SK-N-SH (cell line): Measurements from ENCODE around the gene PICALM. TPM values are rescaled to one million over a fixed set of nuclear protein-coding genes. Genes with fewer than 3 reads are reported as not detected.

Experiments
- CTCF ChIA-PET: fragments of 300-600, 350-600 bp; formaldehyde crosslinking; extraction: SDS; loops from one replicate; lab custom pipeline; 2021; lab: Yijun Ruan, JAX
- POLR2A ChIA-PET: fragments of 350-600 bp; sonication (Branson Sonifier 250); formaldehyde crosslinking; extraction: SDS; loops from one replicate; lab custom pipeline; 2020; ENCODE audit warnings: antibody characterized with exemption, inconsistent platforms; lab: Yijun Ruan, JAX
- DNase-seq: peaks from one replicate; pipeline ENCODE4 v3.0.0; 2012
- H2AFZ ChIP-seq: fragments of 200-600 bp; sonication (generic); 2 replicates; pipeline ENCODE4 v1.8.1; 2016; ENCODE audit warnings: antibody characterized with exemption, mild to moderate bottlenecking, low read depth
- H3F3A ChIP-seq: fragments of 200-600 bp; sonication (generic); replicated peaks from 2 replicates; pipeline ENCODE3; 2016; ENCODE audit warnings: antibody characterized with exemption, mild to moderate bottlenecking; ENCODE audit not compliant: insufficient read depth
- H3K27ac ChIP-seq, 2 experiments: fragments of 200-500 bp in 1 of 2; fragments of 200-600 bp in 1 of 2; sonication (Bioruptor generic) in 1 of 2; sonication (generic), shearing (Covaris generic) in 1 of 2; 2 replicates each; pipeline versions ENCODE4 v1.5.1 to v1.6.1; 2014 to 2016; ENCODE audit warnings: low read depth in 2 of 2, inconsistent platforms in 1 of 2, low read length in 1 of 2, mild to moderate bottlenecking in 1 of 2, mixed read lengths in 1 of 2
- H3K27me3 ChIP-seq: fragments of 200-600 bp; sonication (generic), shearing (Covaris generic); 2 replicates; pipeline ENCODE4 v1.6.1; 2016; ENCODE audit warnings: mixed run types; ENCODE audit not compliant: insufficient read depth
- H3K36me3 ChIP-seq, 2 experiments: fragments of 200-500 bp in 1 of 2; fragments of 200-600 bp in 1 of 2; sonication (Bioruptor generic) in 1 of 2; sonication (generic) in 1 of 2; replicated peaks in 1 of 2; 2 replicates each; pipeline versions ENCODE3 to v1.5.1; 2014 to 2016; ENCODE audit warnings: low read length in 1 of 2, mild to moderate bottlenecking in 1 of 2; ENCODE audit not compliant: insufficient read depth in 2 of 2, control insufficient read depth in 1 of 2
- H3K4me1 ChIP-seq, 2 experiments: fragments of 200-500 bp in 1 of 2; fragments of 200-600 bp in 1 of 2; sonication (Bioruptor generic) in 1 of 2; sonication (generic), shearing (Covaris generic) in 1 of 2; 2 replicates each; pipeline versions ENCODE4 v1.5.1 to v1.6.1; 2014 to 2016; ENCODE audit warnings: low read depth in 1 of 2, low read length in 1 of 2, mixed run types in 1 of 2; ENCODE audit not compliant: insufficient read depth in 2 of 2, control insufficient read depth in 1 of 2
- H3K4me2 ChIP-seq: fragments of 200-600 bp; sonication (generic), shearing (Covaris generic); 2 replicates; pipeline ENCODE4 v1.6.1; 2017; ENCODE audit warnings: mixed run types
- H3K4me3 ChIP-seq, 2 experiments: fragments of 200-500 bp in 1 of 2; fragments of 200-600 bp in 1 of 2; sonication (Bioruptor generic) in 1 of 2; sonication (generic), shearing (Covaris generic) in 1 of 2; 2 replicates each; pipeline versions ENCODE4 v1.5.1 to v1.8.1; 2014 to 2016; ENCODE audit warnings: low read depth in 2 of 2, inconsistent platforms in 1 of 2, low read length in 1 of 2, mild to moderate bottlenecking in 1 of 2, mixed read lengths in 1 of 2, moderate library complexity in 1 of 2
- H3K79me2 ChIP-seq: fragments of 200-600 bp; sonication (generic); 2 replicates; pipeline ENCODE4 v1.8.1; 2017; ENCODE audit warnings: mild to moderate bottlenecking; ENCODE audit not compliant: insufficient read depth
- H3K9ac ChIP-seq: fragments of 200-600 bp; sonication (generic); 2 replicates; pipeline ENCODE4 v1.6.1; 2017; ENCODE audit warnings: mixed run types
- H3K9me2 ChIP-seq: fragments of 200-600 bp; sonication (generic); 2 replicates; pipeline ENCODE4 v1.6.1; 2017; ENCODE audit warnings: mixed run types
- H3K9me3 ChIP-seq: fragments of 200-600 bp; sonication (generic); 2 replicates; pipeline ENCODE4 v1.6.1; 2017; ENCODE audit warnings: mixed run types, mild to moderate bottlenecking, moderate library complexity
- H4K20me1 ChIP-seq: fragments of 200-600 bp; sonication (generic); 2 replicates; pipeline ENCODE4 v1.6.1; 2017; ENCODE audit warnings: mild to moderate bottlenecking, mixed run types; ENCODE audit not compliant: insufficient read depth
- EP300 ChIP-seq, 2 experiments: IDR thresholded peaks; 2 replicates each; pipeline versions ENCODE4 v1.4.0 to v1.6.1; 2012; ENCODE audit warnings: borderline replicate concordance in 1 of 2, low read depth in 1 of 2, low read length in 1 of 2
- EZH2phosphoT487 ChIP-seq: fragments of 200-600 bp; sonication (generic); IDR thresholded peaks from 2 replicates; pipeline ENCODE4 v1.6.1; 2017; ENCODE audit warnings: low read depth, mixed run types, mild to moderate bottlenecking, antibody characterized with exemption, moderate library complexity, borderline replicate concordance
- FOXJ3 ChIP-seq: sonication (generic); formaldehyde crosslinking; IDR thresholded peaks from 2 replicates; pipeline ENCODE4 v1.5.1; 2020; ENCODE audit warnings: mild to moderate bottlenecking, missing genetic modification reagents
- FOXM1 ChIP-seq: IDR thresholded peaks from 2 replicates; pipeline ENCODE4 v1.4.0; 2012; ENCODE audit warnings: low read depth, mild to moderate bottlenecking
- NRF1 ChIP-seq: IDR thresholded peaks from 2 replicates; pipeline ENCODE4 v1.6.1; 2012; ENCODE audit warnings: low read depth, mild to moderate bottlenecking, low read length
- RAD21 ChIP-seq: IDR thresholded peaks from 2 replicates; pipeline ENCODE4 v1.6.1; 2012; ENCODE audit warnings: mild to moderate bottlenecking, low read length
- RCOR1 ChIP-seq: fragments of 150-350 bp; IDR thresholded peaks from 2 replicates; pipeline ENCODE4 v1.6.1; 2017; ENCODE audit warnings: antibody characterized with exemption, low read length
- SMC3 ChIP-seq: IDR thresholded peaks from 2 replicates; pipeline ENCODE4 v1.6.1; 2012; ENCODE audit warnings: low read depth, low read length, improper control_type of control experiment
- WGBS: methylation state at CpG from one replicate; pipeline ENCODE4 v1.1.6; 2017; ENCODE audit warnings: low lambda C conversion rate; 5-methylcytosine and 5-hydroxymethylcytosine counted together
- polyA plus RNA-seq, 3 experiments: library from polyadenylated mRNA; depleted of rRNA; stranded (reverse); fragments of >200 nt; gene quantifications; 2 replicates each; pipeline ENCODE4 v1.2.3, GENCODE V29; 2012
- TF ChIP-seq, protein P1 (sequence below): fragments of 150-350 bp; IDR thresholded peaks from 2 replicates; pipeline ENCODE4 v1.6.1; 2016; ENCODE audit warnings: mild to moderate bottlenecking, low read depth, low read length
- TF ChIP-seq, protein P2 (sequence below): IDR thresholded peaks from 2 replicates; pipeline ENCODE4 v1.4.0; 2012; ENCODE audit warnings: low read depth, borderline replicate concordance

PICALM gene
- polyA plus RNA-seq, 1 of the 3 experiments (the other 2 are of a cell fraction): 103 TPM

DNA sequence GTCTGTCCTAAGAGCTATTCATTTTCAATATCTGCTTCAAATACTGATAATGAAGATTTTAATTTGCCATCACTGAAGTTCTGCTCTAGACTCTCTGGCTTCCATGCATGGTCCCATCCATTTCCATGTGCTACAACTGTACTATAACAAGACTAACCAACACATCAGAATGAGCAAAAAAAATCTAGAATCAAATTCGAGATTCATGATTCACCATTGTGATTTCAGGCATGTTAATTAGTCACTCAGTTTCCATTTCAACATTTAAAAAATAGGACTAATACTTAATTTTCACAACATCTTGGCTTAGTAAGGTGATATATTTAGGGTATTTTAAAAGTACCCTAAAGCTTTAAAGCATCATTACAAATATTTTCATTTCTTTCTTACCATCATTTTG, 22.8 kb downstream of the PICALM start:
- H3F3A ChIP-seq: peaks cover 22% of the 10 kb centered on the region
- H3K9me3 ChIP-seq: no peaks in the 10 kb centered on the region
- no peak overlapping the region for H3K4me3 ChIP-seq
- H4K20me1 ChIP-seq: peaks cover 96% of the 10 kb centered on the region
- H3K9me2 ChIP-seq: no peaks in the 10 kb centered on the region
- WGBS: 48% methylated on average over 1 of the region's 1 CpG
- CTCF ChIA-PET: interaction anchor here (0.5 to 1.2 kb wide), 3 partner anchors 21 to 825 kb away, joined by 3 to 4 read pairs (median 4); no protein-coding TSS in a partner anchor
- H3K4me1 ChIP-seq: peaks cover 7 to 44% of the 10 kb centered on the region in 2 experiments; a peak in 3 of 4 replicates
- H3K27me3 ChIP-seq: no peaks in the 10 kb centered on the region
- H2AFZ ChIP-seq: no peak overlapping the region
- no peak overlapping the region for H3K9ac ChIP-seq
- peaks cover 100% of the 10 kb centered on the region for H3K79me2 ChIP-seq
- no peak overlapping the region for H3K4me2 ChIP-seq
- POLR2A ChIA-PET: no interaction called here
- TF ChIP-seq RCOR1: no peak
- TF ChIP-seq, all 33 proteins: peak for 0
- H3K36me3 ChIP-seq: peaks cover 0 to 6% of the 10 kb centered on the region in 2 experiments
- no peak overlapping the region for H3K27ac ChIP-seq
- no peak for DNase-seq

DNA sequence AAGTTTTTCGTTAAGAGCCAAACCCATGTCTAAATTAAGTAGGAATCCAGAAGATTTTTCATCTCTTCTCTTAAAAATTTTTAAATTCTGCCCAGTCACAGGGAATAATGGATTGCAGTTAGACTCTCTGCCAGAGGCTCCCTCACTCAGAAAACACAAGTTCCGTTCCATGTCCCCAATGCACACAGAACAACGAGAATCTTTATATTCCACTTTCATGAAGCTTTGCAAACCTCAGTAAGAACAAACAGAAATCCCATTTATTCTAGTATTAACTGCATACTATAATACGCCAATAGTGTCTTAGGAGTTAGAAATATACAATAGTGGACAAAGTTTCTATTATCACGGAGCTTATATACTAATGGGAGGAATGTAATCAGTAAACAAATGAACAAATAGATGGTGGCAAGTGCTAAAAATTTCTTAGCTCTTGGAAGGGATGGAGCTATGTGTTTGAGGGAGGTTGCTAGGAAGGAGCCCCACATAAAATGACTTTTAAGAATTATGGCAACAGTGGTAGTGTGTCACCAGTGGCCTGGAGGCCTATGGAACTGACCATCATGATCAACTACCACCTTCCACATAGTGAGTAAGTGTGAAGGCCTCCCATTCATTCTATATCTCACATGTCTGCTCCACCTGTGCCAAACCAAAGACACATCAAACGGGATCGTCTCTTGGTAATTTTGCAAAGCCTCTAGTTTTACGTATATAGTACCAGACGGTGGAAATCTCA, 24.9 kb downstream of the PICALM start:
- no peak overlapping the region for H2AFZ ChIP-seq
- peaks cover 90% of the 10 kb centered on the region for H4K20me1 ChIP-seq
- H3K4me3 ChIP-seq: no peak overlapping the region
- TF ChIP-seq SMC3 (no peak), FOXJ3 (CRISPR knock-in tag) (no peak), NRF1 (no peak), RAD21 (no peak), FOXM1 (no peak), EZH2phosphoT487 (no peak), EP300 (IDR thresholded peaks at IDR 0.05; ENCODE audit: borderline replicate concordance in 1 of 2, low read depth in 1 of 2, low read length in 1 of 2) (no peak)
- TF ChIP-seq, protein P1, sequence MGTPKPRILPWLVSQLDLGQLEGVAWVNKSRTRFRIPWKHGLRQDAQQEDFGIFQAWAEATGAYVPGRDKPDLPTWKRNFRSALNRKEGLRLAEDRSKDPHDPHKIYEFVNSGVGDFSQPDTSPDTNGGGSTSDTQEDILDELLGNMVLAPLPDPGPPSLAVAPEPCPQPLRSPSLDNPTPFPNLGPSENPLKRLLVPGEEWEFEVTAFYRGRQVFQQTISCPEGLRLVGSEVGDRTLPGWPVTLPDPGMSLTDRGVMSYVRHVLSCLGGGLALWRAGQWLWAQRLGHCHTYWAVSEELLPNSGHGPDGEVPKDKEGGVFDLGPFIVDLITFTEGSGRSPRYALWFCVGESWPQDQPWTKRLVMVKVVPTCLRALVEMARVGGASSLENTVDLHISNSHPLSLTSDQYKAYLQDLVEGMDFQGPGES: no peak
- TF ChIP-seq, protein P2, sequence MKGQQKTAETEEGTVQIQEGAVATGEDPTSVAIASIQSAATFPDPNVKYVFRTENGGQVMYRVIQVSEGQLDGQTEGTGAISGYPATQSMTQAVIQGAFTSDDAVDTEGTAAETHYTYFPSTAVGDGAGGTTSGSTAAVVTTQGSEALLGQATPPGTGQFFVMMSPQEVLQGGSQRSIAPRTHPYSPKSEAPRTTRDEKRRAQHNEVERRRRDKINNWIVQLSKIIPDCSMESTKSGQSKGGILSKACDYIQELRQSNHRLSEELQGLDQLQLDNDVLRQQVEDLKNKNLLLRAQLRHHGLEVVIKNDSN: no peak
- H3K4me1 ChIP-seq: peaks cover 4 to 48% of the 10 kb centered on the region in 2 experiments; a peak in 3 of 4 replicates
- no peaks in the 10 kb centered on the region for H3K9me2 ChIP-seq
- DNase-seq: no peak
- peak overlapping the region in 1 of 2 experiments; percentile 21; a peak in 1 of 4 replicates for H3K27ac ChIP-seq
- 93% methylated on average over 9 of the region's 9 CpGs for WGBS
- no peaks in the 10 kb centered on the region for H3K27me3 ChIP-seq
- H3K9ac ChIP-seq: no peak overlapping the region
- no peaks in the 10 kb centered on the region for H3K9me3 ChIP-seq
- peaks cover 0 to 6% of the 10 kb centered on the region in 2 experiments for H3K36me3 ChIP-seq
- ChIA-PET POLR2A (no interaction called here), CTCF (interaction anchor here (0.6 to 4.4 kb wide), 3 partner anchors 19 to 173 kb away, joined by 3 to 42 read pairs (median 3); no protein-coding TSS in a partner anchor)
- 0 out of 2 replicates have a peak overlapping the region, but pooled peaks have one; percentile 0 for H3K4me2 ChIP-seq
- peaks cover 26% of the 10 kb centered on the region for H3F3A ChIP-seq
- peaks cover 100% of the 10 kb centered on the region for H3K79me2 ChIP-seq
